NCI-H2107 (cell line): ENCODE results near the gene PCDHGB6.
"Not testable (repeated sequence)": the region's sequence is repeated elsewhere in the genome, so short reads cannot be mapped to it uniquely, and the experiment has no call there.

Source experiments
- DNase-seq: peaks from one replicate; lab custom pipeline; 2025; lab: John Stamatoyannopoulos, UW

PCDHGB6 gene

GRCh38 chr5:141419074-141419880 lies 11.5 kb downstream of the PCDHGB6 start:
- no peak for DNase-seq

DNA sequence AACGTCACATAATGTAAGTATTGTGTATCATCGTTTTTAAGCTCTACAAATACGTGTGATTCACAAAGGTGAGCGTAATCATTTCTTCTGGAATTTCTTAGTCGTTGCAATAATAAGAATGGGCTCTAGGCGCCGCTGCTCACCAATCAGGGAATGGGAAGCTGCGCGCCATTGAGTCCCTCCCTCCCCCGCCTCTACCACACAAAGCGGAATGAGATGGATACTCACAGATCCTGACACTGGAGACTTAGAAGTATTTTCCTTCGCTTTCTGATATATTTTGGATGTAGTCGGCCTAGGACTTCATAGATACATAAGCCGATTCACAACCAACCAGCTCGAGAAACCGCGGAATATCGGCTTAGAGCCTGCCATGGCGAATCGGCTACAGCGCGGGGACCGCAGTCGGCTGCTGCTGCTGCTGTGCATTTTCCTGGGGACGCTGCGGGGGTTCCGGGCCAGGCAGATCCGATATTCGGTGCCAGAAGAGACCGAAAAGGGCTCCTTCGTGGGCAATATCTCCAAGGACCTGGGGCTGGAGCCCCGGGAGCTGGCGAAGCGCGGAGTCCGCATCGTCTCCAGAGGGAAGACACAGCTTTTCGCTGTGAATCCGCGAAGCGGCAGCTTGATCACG lies 13.2 kb downstream of the PCDHGB6 start, which contains the start of gene PCDHGA11:
PCDHGA11 (plus strand) TSS at position 197 of the 634 bp plus-strand sequence; CDS start at position 374, 177 bp downstream.
- DNase-seq: no peak

DNA sequence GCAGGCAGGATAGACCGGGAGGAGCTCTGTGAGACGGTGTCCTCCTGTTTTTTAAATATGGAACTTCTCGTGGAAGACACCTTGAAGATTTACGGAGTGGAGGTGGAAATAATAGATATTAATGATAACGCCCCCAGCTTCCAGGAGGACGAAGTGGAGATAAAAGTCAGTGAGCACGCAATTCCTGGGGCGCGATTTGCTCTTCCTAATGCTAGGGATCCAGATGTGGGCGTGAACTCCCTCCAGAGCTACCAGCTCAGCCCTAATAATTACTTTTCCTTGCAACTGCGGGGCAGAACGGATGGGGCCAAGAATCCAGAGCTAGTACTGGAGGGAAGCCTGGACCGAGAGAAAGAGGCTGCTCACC lies 13.7 kb downstream of the PCDHGB6 start:
- DNase-seq: no peak

DNA sequence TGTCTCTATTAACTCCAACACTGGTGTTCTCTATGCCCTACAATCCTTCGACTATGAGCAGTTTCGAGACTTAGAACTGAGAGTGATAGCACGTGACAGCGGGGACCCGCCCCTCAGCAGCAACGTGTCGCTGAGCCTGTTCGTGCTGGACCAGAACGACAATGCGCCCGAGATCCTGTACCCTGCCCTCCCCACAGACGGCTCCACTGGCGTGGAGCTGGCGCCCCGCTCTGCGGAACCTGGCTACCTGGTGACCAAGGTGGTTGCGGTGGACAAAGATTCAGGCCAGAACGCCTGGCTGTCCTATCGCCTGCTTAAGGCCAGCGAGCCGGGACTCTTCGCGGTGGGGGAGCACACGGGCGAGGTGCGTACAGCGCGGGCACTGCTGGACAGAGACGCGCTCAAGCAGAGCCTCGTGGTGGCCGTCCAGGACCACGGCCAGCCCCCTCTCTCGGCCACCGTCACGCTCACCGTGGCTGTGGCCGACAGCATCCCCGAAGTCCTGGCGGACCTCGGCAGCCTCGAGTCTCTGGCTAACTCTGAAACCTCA lies 15.0 kb downstream of the PCDHGB6 start:
- no peak for DNase-seq

GRCh38 chr5:141427783-141428426 lies 20.1 kb downstream of the PCDHGB6 start:
- no peak for DNase-seq

- no peak for DNase-seq
These were observed 22.7 kb downstream of the PCDHGB6 start, which contains the start of gene PCDHGA12 for GRCh38 chr5:141430332-141431113. Gene PCDHGA12 (plus strand): TSS chr5:141430507. CDS start chr5:141430760, 253 bp downstream.

DNA sequence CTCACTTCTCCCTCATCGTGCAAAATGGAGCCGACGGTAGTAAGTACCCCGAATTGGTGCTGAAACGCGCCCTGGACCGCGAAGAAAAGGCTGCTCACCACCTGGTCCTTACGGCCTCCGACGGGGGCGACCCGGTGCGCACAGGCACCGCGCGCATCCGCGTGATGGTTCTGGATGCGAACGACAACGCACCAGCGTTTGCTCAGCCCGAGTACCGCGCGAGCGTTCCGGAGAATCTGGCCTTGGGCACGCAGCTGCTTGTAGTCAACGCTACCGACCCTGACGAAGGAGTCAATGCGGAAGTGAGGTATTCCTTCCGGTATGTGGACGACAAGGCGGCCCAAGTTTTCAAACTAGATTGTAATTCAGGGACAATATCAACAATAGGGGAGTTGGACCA lies 23.5 kb downstream of the PCDHGB6 start:
- no peak for DNase-seq

GRCh38 chr5:141432308-141432707 lies 24.5 kb downstream of the PCDHGB6 start:
- DNase-seq: not testable (repeated sequence)

DNA sequence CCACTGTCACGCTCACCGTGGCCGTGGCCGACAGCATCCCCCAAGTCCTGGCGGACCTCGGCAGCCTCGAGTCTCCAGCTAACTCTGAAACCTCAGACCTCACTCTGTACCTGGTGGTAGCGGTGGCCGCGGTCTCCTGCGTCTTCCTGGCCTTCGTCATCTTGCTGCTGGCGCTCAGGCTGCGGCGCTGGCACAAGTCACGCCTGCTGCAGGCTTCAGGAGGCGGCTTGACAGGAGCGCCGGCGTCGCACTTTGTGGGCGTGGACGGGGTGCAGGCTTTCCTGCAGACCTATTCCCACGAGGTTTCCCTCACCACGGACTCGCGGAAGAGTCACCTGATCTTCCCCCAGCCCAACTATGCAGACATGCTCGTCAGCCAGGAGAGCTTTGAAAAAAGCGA lies 24.9 kb downstream of the PCDHGB6 start:
- not testable (repeated sequence) for DNase-seq

- no peak for DNase-seq
These were observed 26.2 kb downstream of the PCDHGB6 start for GRCh38 chr5:141434006-141434405.

- no peak for DNase-seq
These were observed 29.4 kb downstream of the PCDHGB6 start for GRCh38 chr5:141437221-141437620.

- DNase-seq: no peak
These were observed 31.8 kb downstream of the PCDHGB6 start for GRCh38 chr5:141439411-141440141.

DNA sequence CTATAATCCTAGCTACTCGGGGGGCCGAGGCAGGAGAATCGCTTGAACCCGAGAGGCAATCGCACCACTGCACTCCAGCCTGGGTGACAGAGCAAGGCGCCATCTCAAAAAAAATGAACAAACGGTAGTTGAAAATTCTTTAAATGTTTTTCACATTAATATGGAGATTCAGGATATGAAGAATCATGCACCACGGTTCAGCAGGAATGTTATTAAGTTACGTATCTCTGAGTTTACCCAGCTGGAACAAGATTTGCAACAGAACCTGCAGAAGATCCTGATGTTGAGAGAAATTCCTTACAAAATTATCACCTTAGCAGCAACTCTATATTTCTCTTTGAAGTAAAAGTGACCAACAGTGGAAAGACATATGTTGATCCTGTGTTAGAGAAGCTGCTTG lies 32.5 kb downstream of the PCDHGB6 start:
- DNase-seq: no peak

GRCh38 chr5:141441571-141442170 lies 33.9 kb downstream of the PCDHGB6 start:
- DNase-seq: no peak
